Measurements from ENCODE around the gene SETD4. TPM values are rescaled to one million over a fixed set of nuclear protein-coding genes. Genes with fewer than 3 reads are reported as not detected.
A peak's percentile ranks its signal among the peaks of the same experiment; 100 is the strongest.

SETD4 gene
- total and polyA plus RNA-seq, 4 donors: 8.1 to 30.3 (median 16.3) TPM

- Histone ChIP-seq H3K4me1 (ENCODE audit: control insufficient read depth in 5 of 5, insufficient read depth in 5 of 5, low read length in 5 of 5) (peaks cover 0 to 3% (median 0%) of the 10 kb centered on the region in 5 donors), H3K27ac (ENCODE audit: low read depth in 1 of 2, low read length in 1 of 2) (no peak overlapping the region), H3K9ac (ENCODE audit: insufficient read depth in 1 of 2, low read length in 2 of 2) (no peak overlapping the region), H3K27me3 (ENCODE audit: control insufficient read depth in 3 of 3, insufficient read depth in 3 of 3, low read length in 2 of 3) (no peaks in the 10 kb centered on the region), H3K9me3 (ENCODE audit: control insufficient read depth in 4 of 4, insufficient read depth in 3 of 4, low read length in 3 of 4) (no peaks in the 10 kb centered on the region), H3K4me3 (no peak overlapping the region), H3K36me3 (ENCODE audit: control insufficient read depth in 4 of 4, insufficient read depth in 4 of 4, low read length in 4 of 4) (no peaks in the 10 kb centered on the region)
- ATAC-seq (ENCODE audit: insufficient read depth, low FRiP score): no peak
- WGBS, 2 donors: 90 to 94% methylated on average over 5 of the region's 5 CpGs
- no peak for DNase-seq
- no peak for TF ChIP-seq CTCF (IDR thresholded peaks at IDR 0.05; ENCODE audit: control extremely low read depth, extremely low read depth)
Observed at GRCh38 chr21:36005879-36006400, 54.4 kb downstream of the SETD4 start.

- Histone ChIP-seq H3K4me3 (no peak overlapping the region), H3K27ac (ENCODE audit: low read depth in 1 of 2, low read length in 1 of 2) (no peak overlapping the region), H3K4me1 (ENCODE audit: control insufficient read depth in 5 of 5, insufficient read depth in 5 of 5, low read length in 5 of 5) (peaks cover 0 to 3% (median 0%) of the 10 kb centered on the region in 5 donors), H3K9ac (ENCODE audit: insufficient read depth in 1 of 2, low read length in 2 of 2) (no peak overlapping the region), H3K36me3 (ENCODE audit: control insufficient read depth in 4 of 4, insufficient read depth in 4 of 4, low read length in 4 of 4) (no peaks in the 10 kb centered on the region), H3K27me3 (ENCODE audit: control insufficient read depth in 3 of 3, insufficient read depth in 3 of 3, low read length in 2 of 3) (no peaks in the 10 kb centered on the region), H3K9me3 (ENCODE audit: control insufficient read depth in 4 of 4, insufficient read depth in 3 of 4, low read length in 3 of 4) (no peaks in the 10 kb centered on the region)
- no peak for TF ChIP-seq CTCF (IDR thresholded peaks at IDR 0.05; ENCODE audit: control extremely low read depth, extremely low read depth)
- ATAC-seq (ENCODE audit: insufficient read depth, low FRiP score) (no peak), DNase-seq (peak in 2 of 3 donors; percentile 17 to 29)
- 69 to 70% methylated on average over 15 to 17 of the region's 17 CpGs for WGBS, 2 donors
Observed at GRCh38 chr21:36005018-36005417, 55.3 kb downstream of the SETD4 start.

GRCh38 chr21:36004441-36004840, 55.9 kb downstream of the SETD4 start:
- no peak overlapping the region for H3K4me3 ChIP-seq
- 72 to 78% methylated on average over 7 to 8 of the region's 13 CpGs for WGBS, 2 donors
- H3K4me1 ChIP-seq (ENCODE audit: control insufficient read depth in 5 of 5, insufficient read depth in 5 of 5, low read length in 5 of 5): peaks cover 0 to 3% (median 0%) of the 10 kb centered on the region in 5 donors
- H3K9me3 ChIP-seq (ENCODE audit: control insufficient read depth in 4 of 4, insufficient read depth in 3 of 4, low read length in 3 of 4): no peaks in the 10 kb centered on the region
- no peaks in the 10 kb centered on the region for H3K36me3 ChIP-seq (ENCODE audit: control insufficient read depth in 4 of 4, insufficient read depth in 4 of 4, low read length in 4 of 4)
- no peaks in the 10 kb centered on the region for H3K27me3 ChIP-seq (ENCODE audit: control insufficient read depth in 3 of 3, insufficient read depth in 3 of 3, low read length in 2 of 3)
- H3K27ac ChIP-seq (ENCODE audit: low read depth in 1 of 2, low read length in 1 of 2): no peak overlapping the region
- no peak for ATAC-seq (ENCODE audit: insufficient read depth, low FRiP score)
- no peak for TF ChIP-seq CTCF (IDR thresholded peaks at IDR 0.05; ENCODE audit: control extremely low read depth, extremely low read depth)
- DNase-seq: no peak
- H3K9ac ChIP-seq (ENCODE audit: insufficient read depth in 1 of 2, low read length in 2 of 2): no peak overlapping the region

- no peak overlapping the region for H3K27ac ChIP-seq (ENCODE audit: low read depth in 1 of 2, low read length in 1 of 2)
- no peak overlapping the region for H3K4me3 ChIP-seq
- ATAC-seq (ENCODE audit: insufficient read depth, low FRiP score) (no peak), DNase-seq (no peak)
- WGBS, 2 donors: 95% methylated on average over 11 of the region's 11 CpGs
- H3K27me3 ChIP-seq (ENCODE audit: control insufficient read depth in 3 of 3, insufficient read depth in 3 of 3, low read length in 2 of 3): no peaks in the 10 kb centered on the region
- TF ChIP-seq CTCF (IDR thresholded peaks at IDR 0.05; ENCODE audit: control extremely low read depth, extremely low read depth): no peak
- no peaks in the 10 kb centered on the region for H3K9me3 ChIP-seq (ENCODE audit: control insufficient read depth in 4 of 4, insufficient read depth in 3 of 4, low read length in 3 of 4)
- peaks cover 0 to 3% (median 0%) of the 10 kb centered on the region in 5 donors for H3K4me1 ChIP-seq (ENCODE audit: control insufficient read depth in 5 of 5, insufficient read depth in 5 of 5, low read length in 5 of 5)
- H3K36me3 ChIP-seq (ENCODE audit: control insufficient read depth in 4 of 4, insufficient read depth in 4 of 4, low read length in 4 of 4): no peaks in the 10 kb centered on the region
- no peak overlapping the region for H3K9ac ChIP-seq (ENCODE audit: insufficient read depth in 1 of 2, low read length in 2 of 2)
Observed at GRCh38 chr21:36003776-36004175, 56.5 kb downstream of the SETD4 start.
